HFF-Myc (cell line): ENCODE measurements around the gene CFLAR.
"Not testable (repeated sequence)": the region's sequence is repeated elsewhere in the genome, so short reads cannot be mapped to it uniquely, and the experiment has no call there.

Source experiments
- DNase-seq: peaks from one replicate; pipeline ENCODE4 v3.0.0-alpha.2; 2011; ENCODE audit warnings: low read depth; ENCODE audit errors: extremely low read depth
- H3K4me3 ChIP-seq: replicated peaks from 2 replicates; pipeline ENCODE4 v1.5.1; 2011; ENCODE audit warnings: low read depth, mild to moderate bottlenecking, control low read depth, low read length
- TF ChIP-seq, protein P1 (sequence below): IDR thresholded peaks from 2 replicates; pipeline ENCODE4 v1.5.1; 2012; ENCODE audit warnings: mild to moderate bottlenecking, low read depth, low read length, control low read depth; ENCODE audit errors: missing control alignments

Gene CFLAR

DNA sequence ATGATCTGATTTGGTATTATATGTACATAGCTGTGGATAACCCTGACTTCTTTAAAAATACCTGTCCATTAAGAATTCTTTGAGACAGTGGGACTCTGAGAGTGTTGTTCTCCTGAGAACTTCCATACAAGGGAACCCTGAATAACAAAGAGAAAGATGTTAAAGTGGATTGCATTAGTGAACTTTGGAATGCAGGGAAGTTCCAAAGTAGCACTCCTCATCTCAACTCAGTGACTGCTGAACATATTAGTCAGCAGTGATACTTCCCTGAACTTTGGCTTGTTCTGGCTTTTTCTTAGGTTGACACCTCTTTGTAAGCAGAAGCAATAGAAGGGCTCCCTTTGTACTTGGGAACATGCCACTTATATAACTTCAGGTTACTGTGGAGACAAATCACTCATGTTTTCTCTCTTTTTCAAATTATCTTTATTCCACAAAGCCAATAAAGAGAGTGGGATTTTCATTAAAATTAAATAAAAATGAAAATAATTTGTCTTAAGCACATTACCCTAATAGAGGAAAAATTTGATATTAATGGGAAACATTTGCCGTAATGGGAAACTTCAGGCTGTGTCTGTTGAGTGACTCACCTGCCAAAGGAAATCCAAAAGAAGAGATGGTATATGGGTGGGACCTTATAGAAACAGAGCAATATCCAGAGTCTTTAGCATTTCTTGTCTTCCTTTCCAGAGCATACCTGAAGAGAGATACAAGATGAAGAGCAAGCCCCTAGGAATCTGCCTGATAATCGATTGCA, 33.3 kb downstream of the CFLAR start:
- TF ChIP-seq, protein P1, sequence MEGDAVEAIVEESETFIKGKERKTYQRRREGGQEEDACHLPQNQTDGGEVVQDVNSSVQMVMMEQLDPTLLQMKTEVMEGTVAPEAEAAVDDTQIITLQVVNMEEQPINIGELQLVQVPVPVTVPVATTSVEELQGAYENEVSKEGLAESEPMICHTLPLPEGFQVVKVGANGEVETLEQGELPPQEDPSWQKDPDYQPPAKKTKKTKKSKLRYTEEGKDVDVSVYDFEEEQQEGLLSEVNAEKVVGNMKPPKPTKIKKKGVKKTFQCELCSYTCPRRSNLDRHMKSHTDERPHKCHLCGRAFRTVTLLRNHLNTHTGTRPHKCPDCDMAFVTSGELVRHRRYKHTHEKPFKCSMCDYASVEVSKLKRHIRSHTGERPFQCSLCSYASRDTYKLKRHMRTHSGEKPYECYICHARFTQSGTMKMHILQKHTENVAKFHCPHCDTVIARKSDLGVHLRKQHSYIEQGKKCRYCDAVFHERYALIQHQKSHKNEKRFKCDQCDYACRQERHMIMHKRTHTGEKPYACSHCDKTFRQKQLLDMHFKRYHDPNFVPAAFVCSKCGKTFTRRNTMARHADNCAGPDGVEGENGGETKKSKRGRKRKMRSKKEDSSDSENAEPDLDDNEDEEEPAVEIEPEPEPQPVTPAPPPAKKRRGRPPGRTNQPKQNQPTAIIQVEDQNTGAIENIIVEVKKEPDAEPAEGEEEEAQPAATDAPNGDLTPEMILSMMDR, result no peak
- DNase-seq, result peak; percentile 67
- no peak overlapping the region for H3K4me3 ChIP-seq

- H3K4me3 ChIP-seq, DNase-seq: not testable (repeated sequence)
Observed at GRCh38 chr2:201149821-201150165, 33.8 kb downstream of the CFLAR start.

DNA sequence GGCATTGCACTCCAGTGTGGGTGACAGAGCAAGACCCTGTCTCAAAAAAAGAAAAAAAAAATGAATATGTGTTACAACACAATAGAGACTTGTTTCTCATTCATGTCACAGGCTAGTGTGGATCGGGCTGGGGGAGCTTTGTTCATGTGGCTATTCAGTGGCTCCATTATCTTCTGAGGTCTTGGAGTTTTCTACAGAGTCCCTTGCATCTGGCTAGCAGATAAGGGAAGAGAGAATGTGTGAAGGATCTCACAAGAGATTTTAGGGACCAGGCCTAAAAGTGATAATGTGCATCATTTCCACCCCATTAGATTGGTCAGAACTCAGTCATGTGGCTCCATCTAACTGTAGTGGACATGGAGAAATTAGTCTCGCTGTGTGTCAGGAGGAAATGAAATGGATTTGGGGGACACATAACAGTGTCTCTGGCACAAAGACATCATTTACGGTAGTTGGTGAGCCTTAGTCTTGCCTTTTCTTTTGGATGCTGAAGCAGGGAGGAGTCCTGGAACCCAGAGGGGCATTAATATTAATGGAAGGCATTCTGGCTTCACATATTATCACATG, 34.6 kb downstream of the CFLAR start:
- DNase-seq, result no peak
- peak overlapping the region; percentile 10; the same call in 1 of the 2 replicates for H3K4me3 ChIP-seq
- TF ChIP-seq, protein P1, result no peak

DNA sequence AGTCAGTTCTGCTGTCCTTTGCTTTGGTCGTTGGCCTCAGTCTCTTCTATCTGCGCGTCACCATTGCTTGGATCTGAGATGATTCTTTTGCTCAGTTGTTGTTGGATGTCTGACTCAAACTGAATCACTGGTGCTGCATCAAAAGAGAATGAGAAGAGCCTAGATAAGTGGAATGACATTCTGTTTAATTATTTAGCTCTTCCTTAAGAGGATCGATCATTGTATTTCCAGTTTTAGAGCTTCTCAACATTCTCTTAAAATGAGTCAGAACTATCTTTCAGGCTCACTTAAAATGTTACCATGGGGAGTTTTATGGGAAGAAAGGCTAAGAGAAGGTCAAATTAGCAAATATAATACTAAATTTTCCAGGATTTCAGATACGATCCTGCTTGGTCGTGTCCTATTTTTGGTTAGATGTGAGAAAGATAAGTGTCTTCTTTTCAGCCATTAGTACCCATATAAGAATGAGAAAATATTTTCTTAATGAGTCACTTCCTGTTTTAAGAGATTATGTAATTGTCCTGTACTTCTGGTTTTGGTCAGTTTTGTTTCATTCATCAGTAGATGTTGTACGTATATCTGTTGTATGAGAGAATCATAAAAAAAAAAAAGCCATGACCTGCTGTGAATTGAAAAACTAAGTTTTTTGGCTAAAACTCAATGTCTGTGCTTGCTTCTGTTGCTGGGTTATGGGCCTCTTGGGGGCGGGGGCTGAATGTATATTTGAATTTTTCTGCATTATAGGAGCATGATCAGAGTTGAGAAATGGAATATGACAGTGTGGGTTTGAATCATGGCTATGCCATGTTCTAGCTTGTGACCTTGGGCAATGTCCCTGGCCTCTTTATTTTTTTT, 35.4 kb downstream of the CFLAR start:
- TF ChIP-seq, protein P1, result no peak
- peak; percentile 76 for DNase-seq
- H3K4me3 ChIP-seq, result peak overlapping the region; percentile 10; the same call in 1 of the 2 replicates

GRCh38 chr2:201152517-201152916, 36.6 kb downstream of the CFLAR start:
- TF ChIP-seq, protein P1, result no peak
- no peak for DNase-seq
- H3K4me3 ChIP-seq, result no peak overlapping the region

- no peak overlapping the region for H3K4me3 ChIP-seq
- TF ChIP-seq, protein P1, result no peak
- no peak for DNase-seq
Observed at GRCh38 chr2:201152999-201153815, 37.2 kb downstream of the CFLAR start.
